ENCODE results near the gene OR2V1.
"Not testable (repeated sequence)": the region's sequence is repeated elsewhere in the genome, so short reads cannot be mapped to it uniquely, and the experiment has no call there.

Gene OR2V1, protein sequence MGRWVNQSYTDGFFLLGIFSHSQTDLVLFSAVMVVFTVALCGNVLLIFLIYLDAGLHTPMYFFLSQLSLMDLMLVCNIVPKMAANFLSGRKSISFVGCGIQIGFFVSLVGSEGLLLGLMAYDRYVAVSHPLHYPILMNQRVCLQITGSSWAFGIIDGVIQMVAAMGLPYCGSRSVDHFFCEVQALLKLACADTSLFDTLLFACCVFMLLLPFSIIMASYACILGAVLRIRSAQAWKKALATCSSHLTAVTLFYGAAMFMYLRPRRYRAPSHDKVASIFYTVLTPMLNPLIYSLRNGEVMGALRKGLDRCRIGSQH

DNA sequence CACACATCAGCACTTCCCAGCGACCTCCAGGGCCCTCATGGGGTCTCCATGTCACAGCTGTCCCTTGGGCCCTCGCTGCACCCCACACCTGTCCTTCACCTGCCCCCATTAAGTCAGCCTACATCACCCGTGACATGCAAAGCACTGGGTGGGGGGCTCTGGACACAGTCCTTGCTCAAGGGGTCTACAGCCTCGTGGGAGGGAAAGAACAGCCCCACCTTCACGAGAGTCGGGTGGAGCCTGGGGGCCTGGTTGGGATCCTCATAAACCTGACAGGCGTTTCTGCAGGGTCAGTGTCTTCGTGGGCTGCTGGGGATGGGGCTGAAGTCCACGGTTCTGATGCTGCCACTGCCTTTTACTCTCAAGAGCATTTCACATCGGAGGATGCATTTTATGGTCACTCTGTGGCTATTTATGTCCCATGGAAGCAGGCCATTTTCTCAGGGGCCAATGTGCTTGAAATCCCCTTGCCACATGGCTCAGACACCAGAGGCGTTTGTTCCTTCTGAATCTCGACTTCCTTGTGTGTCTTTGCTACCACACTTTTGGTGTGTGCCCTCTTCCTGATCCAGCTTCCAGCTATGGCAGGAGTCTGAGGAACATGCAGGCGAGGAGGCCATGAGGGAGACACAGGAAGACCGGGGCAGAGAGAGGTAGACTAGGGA lies at the start of gene OR2V1:
TSS of gene OR2V1 (minus strand) at position 338 of the 665 bp plus-strand sequence. CDS start 5,865 bp downstream, outside the sequence.
- DNase-seq, result no peak

DNA sequence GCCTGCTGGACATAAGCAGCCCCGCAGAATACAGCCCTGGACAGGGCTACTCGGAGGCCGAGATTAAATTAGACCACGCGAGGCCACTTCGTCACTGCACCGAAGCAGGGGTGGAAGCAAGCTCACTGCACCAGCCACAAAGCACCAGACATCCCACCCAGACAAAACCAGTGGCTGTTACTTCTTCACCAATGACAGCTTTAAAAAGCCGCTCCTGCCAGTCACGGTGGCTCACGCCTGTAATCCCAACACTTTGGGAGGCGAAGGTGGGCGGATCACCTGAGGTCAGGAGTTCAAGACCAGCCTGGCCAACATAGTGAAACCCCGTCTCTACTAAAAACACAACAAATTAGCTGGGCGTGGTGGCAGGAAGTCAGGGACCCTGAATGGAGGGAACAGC lies 46.6 kb upstream of the OR2V1 start:
- not testable (repeated sequence) for DNase-seq

DNA sequence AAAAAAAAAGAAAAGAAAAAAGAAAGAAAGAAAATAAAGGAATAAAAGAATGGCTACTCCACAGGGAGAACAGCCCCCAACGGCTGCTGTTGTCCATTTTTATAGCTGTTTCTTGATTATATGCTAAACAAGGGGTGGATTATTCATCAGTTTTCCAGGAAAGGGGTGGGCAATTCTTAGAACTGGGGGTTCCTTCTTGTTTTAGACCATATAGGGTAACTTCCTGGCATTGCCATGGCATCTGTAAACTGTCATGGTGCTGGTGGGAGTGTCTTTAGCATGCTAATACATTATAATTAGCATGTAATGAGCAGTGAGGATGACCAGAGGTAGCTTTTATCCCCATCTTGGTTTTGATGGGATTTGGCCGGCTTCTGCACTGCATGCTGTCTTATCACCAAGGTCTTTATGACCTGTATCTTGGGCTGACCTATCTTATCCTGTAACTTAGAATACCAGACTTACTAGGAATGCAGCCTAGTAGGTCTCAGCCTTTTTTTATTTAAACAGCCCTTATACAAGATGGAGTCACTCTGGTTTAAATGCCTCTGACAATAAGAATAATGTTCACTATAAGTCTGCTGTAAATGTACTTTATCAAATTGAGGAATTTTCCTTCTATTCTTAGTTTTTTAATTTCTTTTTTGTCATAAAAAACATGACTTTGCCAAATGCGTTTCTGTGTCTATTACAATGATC lies 45.4 kb upstream of the OR2V1 start:
- no peak for DNase-seq

DNA sequence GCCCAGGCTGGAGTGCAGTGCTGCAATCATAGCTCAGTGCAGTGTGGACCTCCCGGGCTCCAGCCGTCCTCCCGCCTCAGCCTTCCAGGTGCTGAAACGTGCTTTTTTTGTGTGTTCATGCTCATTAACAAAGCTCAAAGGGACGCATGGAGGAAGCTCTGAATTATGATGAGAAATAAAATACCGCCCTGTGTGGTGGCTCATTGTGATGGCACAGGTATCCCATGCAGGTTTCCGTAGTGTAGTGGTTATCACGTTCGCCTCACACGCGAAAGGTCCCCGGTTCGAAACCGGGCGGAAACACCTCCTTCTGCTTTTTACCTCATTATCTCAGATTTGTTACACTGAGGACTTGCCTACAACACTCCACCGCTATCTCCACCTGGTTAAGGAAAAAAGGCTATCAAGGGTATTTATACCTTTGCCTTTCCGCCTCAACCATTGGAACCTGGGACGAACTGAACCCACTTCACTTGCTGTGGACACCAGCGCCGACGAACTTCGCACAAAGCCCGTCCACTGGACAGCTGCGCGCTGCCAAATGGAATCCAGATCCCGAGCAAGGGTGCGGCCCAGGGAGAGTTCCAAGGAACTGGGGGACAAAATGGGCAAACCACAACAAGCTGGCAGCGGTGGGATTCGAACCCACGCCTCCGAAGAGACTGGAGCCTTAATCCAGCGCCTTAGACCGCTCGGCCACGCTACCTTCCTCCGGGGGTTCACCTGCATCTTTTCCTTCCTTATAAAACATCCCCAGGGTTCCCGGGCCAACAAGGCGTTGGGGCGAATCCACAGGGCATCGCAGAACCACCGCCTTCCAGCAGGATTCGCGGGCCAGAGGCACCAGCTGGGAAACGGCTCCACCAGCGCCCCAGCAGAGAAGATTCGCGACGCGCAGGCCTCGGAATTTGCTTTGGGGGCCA lies 42.7 kb upstream of the OR2V1 start:
- peak; percentile 67 to 70 for DNase-seq

DNA sequence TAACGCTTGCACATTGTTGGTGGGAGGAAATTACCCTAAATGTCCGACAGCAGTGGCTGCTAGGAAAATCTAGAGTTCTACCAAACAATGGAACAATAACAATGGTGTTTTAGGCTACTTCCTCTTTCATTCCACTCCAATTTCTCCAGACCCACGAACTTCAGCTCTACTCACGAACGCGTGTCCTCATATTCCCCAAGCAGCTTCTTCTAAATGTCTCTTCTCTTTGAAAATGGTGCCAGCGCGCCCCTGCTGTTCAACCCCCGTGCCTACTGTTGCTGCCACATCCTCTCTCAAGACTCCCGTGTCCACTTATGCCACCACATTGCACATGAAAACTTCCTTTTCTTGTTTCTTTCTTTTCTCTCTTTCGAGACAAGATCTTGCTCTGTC lies 42.1 kb upstream of the OR2V1 start:
- peak in 1 of 2 donors; percentile 55 for DNase-seq

DNA sequence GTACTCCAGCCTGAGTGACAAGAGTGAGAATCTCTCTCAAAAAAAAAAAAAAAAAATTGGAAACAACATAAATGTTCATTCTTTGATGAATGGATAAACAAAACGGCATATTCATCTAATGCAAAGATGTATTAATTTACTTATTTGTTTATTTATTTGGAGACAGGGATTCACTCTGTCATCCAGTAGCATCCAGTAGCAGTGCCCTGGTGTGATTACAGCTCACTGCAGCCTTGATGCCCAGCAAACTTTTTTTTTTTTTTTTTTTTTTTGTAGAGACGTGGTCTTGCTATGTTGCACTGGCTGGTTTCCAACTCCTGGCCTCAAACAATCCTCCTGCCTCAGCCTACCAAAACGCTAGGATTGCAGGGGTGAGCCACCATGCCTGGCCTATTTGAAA lies 40.8 kb upstream of the OR2V1 start:
- no peak for DNase-seq

DNA sequence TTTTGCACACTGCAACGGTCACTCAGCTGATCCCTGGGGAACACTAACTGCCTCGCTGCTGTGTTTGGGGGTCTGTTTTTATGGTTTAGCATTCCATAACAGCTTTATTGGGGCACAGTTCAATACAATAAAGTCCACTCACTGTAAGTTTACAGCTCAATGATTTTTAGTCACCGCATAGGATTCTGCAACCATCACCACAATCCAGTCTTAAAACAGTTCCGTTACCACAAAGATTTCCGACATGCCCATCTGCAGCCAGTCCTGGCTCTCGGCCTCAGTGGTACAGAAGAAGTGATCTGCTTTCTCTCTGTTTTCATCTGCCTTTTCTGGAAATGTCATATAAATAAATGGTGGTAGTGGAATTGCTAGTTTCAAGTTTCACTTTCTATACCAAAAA lies 40.0 kb upstream of the OR2V1 start:
- no peak for DNase-seq

DNA sequence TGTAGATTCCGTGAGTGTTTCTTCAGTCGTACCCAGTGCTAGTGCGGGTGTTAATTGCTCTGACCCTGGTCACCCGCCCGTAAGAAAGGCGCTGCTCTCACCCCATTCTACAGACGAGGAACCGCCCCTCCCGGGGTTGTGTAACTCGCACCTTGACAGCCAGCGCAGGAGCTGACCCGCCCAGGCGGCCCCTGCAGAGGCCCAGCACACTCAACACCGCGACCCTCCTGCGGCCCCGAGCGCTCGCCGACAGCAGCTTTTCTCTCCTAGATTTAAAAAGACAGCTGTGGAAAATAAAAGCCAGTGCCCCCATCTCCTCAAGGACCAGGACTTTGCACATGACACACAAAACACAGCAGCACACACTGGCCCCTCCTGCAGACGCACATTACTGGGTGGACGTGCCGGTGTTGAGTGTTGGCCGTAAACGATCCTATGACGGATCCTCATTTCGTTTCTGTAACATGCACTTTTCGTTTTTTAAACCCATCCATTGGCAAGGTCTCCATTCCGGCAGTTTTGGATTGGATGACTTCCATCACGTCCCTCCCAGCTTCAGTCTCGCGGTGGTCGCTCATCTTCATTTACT lies 39.4 kb upstream of the OR2V1 start:
- no peak for DNase-seq

DNA sequence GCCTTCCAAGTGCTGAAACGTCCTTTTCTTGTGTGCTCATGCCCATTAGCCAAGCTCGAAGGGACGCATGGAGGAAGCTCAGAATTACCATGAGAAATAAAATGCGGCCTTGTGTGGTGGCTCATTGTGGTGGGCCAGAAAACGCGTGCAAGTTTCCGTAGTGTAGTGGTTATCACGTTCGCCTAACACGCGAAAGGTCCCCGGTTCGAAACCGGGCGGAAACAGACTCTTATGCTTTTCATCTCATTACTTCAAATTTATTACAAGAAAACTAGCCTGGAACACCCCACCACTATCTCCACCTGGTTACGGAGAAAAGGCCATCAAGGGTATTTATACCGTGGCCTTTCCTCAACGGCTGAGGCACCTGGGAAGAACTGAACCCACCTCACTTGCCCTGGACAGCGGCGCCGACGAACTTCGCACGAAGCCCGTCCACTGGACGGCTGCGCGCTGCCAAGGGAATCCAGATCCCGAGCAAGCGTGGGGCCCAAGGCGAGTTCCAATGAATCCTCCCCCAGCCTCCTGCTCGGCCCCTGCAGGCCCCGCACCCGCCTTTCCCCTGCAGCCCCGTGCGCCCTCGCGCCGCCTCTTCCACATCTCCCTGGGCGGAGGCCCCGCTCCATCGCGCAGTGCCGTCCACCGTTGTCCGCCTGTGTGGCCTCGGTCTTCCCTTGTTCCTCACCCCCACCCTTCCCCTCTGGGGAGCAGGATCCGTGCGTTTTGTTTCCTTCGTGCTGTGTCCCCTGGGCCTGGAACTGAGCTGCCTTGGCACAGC lies 38.7 kb upstream of the OR2V1 start:
- DNase-seq, result peak; percentile 56 to 80

DNA sequence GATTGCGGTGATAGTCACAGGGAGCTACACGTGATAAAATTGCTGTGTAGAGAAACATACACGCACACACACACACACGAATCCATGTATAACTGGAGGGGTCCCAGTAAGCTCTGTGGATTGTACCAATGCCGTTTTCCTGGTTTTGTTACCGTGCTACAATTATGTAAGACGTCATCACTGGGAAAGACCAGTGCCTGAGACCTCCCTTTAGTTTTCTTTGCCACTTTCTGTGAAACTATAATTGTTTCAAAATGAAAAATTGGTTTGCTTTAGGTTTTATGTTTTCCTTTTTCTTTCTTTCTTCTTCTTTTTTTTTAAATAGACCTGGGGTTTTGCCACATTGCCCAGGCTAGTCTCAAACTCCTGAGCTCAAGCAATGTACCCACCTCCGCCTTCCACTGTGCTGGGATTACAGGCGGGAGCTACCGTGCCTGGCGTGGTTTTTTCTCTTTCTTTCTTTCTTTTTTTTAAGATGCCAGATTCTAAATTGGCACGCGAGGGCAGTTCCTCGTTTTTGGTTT lies 37.7 kb upstream of the OR2V1 start:
- no peak for DNase-seq

DNA sequence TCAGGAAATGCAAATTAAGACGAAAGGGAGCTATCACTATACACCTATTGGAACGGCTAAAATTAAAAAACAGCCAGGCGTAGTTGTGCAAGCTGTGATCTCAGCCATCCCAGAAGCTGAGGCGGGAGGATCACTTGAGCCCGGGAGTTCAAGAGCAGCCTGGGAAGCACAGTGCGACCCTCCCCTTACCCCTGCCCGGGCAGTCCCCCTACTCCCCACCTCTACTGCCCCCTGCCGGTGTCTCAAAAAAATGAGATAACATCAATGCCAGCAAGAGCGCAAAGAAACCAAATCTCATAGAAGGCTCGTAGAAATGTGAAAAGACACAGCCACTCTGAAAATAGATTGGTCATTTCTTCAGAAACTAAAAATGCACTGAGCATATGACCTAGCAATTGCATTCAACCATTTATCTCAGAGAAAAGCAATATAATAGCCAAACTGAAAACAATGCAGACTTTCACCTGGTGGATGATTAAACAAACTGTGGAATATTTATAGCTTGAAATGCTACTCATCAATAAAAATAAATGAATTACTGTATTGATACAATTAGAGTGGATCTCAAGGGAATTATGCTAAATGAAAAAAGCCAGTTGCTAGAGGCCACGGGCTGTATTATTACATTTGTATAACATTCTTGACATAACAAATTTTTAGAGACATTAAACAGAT lies 37.0 kb upstream of the OR2V1 start:
- peak in 1 of 2 donors; percentile 20 for DNase-seq

DNA sequence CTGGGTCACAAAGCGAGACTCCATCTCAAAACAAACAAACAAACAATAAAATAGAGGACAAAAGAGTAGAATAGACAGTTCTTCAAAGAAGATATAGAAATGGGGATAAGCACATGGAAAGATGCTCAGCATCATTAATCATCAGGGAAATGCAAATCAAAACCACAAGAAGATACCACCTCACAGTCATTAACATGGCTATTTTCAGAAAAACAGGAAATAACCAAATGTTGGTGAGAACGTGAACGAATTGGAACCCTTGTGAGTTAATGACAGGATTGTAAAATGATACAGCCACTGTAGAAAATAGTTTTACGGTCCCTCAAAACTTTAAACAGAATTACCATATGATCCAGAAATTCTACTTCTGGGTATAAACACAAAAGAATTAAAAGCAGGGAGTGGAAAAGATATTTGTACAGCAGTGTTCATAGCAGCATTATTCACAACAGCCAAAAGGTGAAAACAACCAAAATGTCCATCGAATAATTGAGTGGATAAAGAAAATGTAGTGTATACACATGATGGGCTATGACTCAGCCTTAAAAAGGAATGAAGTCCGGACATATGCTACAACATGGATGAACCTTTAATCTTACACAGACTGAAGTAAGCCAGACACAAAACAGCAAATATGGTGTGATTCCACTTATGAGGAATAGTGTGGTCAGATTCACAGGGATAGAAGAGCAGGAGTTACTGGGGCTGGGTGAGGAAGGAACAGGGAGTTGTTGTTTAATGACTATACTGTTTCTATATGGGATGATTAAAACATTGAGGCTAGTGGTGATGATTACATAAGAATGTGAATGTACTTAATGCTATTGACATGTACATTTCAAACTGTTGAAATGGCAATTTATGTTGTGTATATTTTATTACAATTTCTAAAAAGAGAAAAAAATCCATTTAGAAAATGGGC lies 36.1 kb upstream of the OR2V1 start:
- no peak for DNase-seq

DNA sequence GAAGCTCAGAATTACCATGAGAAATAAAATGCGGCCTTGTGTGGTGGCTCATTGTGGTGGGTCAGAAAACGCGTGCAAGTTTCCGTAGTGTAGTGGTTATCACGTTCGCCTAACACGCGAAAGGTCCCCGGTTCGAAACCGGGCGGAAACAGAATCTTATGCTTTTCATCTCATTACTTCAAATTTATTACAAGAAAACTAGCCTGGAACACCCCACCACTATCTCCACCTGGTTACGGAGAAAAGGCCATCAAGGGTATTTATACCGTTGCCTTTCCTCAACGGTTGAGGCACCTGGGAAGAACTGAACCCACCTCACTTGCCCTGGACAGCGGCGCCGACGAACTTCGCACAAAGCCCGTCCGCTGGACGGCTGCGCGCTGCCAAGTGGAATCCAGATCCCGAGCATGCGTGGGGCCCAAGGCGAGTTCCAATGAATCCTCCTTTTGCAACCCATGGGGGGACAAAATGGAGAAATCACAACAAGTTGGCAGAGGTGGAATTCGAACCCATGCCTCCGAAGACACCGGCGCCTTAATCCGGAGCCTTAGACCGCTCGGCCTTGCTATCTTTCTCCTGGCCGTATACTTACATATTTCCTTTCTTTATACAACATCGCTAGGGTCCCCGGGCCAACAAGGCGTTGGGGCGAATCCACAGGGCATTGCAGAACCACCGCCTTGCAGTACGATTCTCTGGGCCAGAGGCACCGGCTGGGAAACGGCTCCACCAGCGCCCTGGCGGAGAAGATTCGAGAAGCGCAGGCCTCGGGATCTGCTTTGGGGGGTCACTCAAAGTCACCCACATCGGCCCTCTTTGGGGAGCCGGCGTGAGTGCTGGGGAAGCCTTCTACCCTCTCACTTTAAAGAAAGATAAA lies 33.3 kb upstream of the OR2V1 start:
- DNase-seq, result no peak

DNA sequence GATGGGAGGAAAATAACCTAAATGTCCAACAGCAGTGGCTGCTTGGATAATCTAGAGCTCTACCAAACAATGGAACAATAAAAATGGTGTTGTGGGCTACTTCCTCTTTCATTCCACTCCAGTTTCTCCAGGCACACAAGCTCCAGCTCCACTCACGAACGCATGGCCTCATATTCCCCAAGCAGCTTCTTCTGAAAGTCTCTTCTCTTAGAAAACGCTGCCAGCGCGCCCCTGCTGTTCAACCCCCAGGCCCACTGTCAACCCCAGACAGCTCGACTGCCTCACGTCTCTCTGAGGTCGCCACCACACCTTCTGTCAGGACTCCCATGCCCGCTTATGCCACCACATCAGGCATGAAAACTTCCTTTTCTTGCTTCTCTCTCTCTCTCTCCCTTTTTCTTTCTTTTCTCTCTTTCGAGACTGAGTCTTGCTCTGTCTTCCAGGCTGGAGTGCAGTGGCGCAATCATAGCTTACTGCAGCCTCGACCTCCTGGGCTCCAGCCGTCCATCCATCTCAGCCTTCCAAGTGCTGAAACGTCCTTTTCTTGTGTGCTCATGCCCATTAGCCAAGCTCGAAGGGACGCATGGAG lies 32.6 kb upstream of the OR2V1 start:
- DNase-seq, result no peak

DNA sequence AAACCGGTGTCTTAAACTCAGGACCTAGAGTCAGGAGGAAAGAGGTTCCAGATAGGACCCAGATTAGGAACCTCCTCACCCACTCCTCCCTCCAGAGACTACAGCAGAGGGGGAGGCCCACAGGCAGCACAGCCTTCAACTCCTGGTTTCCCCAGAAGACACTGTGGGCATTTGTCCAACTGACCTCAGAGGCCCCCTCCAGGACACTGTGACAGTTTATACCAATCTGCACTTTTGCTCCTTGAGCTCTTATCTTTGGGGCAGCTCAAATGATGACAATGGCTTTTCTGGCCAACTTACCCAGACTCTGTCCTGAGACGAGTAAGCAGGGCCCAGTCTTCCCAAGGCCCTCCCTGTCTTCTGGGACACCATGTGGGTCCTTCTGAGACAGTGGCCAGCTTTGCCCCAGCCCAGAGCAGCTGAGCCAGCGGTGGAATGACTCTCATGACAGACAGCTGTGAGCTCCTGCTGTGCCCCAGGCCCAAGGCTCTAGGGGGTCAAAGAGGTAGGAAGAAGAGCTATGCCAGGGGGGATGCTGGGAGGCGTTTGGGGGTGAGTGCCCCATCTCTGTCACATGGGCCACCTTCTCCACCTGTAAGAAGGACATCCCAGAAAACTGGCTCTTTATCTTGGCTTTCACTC lies 30.7 kb upstream of the OR2V1 start:
- DNase-seq, result no peak

DNA sequence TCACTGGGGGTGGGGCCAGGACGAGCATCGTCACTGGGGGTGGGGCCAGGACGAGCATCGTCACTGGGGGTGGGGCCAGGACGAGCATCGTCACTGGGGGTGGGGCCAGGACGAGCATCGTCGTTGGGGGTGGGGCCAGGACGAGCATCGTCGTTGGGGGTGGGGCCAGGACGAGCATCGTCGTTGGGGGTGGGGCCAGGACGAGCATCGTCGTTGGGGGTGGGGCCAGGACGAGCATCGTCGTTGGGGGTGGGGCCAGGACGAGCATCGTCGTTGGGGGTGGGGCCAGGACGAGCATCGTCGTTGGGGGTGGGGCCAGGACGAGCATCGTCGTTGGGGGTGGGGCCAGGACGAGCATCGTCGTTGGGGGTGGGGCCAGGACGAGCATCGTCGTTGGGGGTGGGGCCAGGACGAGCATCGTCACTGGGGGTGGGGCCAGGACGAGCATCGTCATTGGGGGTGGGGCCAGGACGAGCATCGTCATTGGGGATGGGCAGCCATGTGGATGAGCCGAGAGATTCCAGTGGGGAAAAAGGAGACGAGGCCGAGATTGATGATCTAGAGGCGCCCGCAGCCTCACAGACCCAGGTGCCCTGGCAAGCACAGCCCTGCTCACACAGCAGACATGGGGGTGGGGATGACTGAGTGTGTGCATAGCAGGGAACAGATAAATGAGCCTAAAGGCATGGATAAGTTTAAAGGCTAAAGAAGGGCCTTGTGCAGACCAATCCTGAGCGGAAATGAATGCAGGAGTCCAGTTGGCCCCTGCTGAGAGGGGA lies 30.0 kb upstream of the OR2V1 start:
- peak; percentile 66 to 75 for DNase-seq

Data from CD4-positive, alpha-beta T cell treated with Interleukin-4 for 1 hour (primary cell).